OCI-LY7 (cell line): ENCODE measurements around the gene CHST8.

ENCODE experiments used
- CTCF ChIP-seq: fragments of 200-600 bp; sonication (generic); conservative IDR thresholded peaks from 2 replicates; pipeline ENCODE4 v1.5.1; 2014; ENCODE audit warnings: mild to moderate bottlenecking, antibody characterized with exemption, low read length, moderate library complexity, mixed read lengths
- EZH2phosphoT487 ChIP-seq: fragments of 200-600 bp; sonication (generic); IDR thresholded peaks from 2 replicates; pipeline ENCODE4 v1.6.1; 2018; ENCODE audit warnings: low read depth, borderline replicate concordance, mild to moderate bottlenecking, mixed run types, antibody characterized with exemption, low read length, moderate library complexity, mixed read lengths

DNA sequence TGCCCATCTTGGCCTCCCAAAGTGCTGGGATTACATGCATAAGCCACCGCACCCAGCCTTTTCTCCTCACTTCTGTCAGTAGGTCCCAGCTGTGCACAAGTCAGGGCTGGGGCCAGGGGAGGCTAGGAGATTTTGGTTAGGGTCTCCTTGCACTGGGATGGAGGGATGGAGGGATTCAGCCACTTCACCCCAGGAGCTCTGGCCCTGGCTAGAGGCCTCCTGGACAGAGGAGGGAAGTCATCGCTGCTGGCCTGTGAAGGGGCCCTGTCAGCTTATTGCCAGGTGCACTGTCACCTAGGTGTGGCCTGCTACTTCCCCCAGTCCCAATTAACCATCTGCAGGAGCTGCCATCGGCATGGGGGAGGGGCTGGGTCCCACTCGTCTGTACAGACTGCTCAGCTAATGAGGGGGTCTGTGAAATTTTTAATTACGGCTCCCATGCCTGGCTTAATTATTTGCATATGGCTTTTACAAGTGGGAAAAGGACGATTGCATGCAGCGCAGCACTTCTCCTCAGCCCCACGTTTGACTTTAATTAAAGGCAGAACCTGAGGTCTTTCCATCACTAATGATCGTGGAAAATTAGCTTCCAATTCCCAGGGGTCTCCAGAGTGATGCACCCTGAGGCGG lies 52.4 kb downstream of the CHST8 start:
- no peak for TF ChIP-seq CTCF
- no peak for TF ChIP-seq EZH2phosphoT487
